BJ (cell line): ENCODE measurements around the gene POGLUT2. TPM values are rescaled to one million over a fixed set of nuclear protein-coding genes. Genes with fewer than 3 reads are reported as not detected.

ENCODE experiments used
- CTCF ChIA-PET: fragments of 350-600 bp; formaldehyde crosslinking; extraction: SDS; loops from one replicate; lab custom pipeline; 2021; ENCODE audit warnings: antibody characterized with exemption, inconsistent platforms; lab: Yijun Ruan, JAX
- POLR2A ChIA-PET: fragments of 300-600 bp; sonication (Branson Sonifier 250); formaldehyde crosslinking; extraction: SDS; loops from one replicate; lab custom pipeline; 2021; ENCODE audit warnings: antibody characterized with exemption; lab: Charles Lee
- DNase-seq: peaks from one replicate; pipeline ENCODE4 v3.0.0-alpha.2; 2011; ENCODE audit warnings: low read depth
- H3K27me3 ChIP-seq: 2 replicates; pipeline ENCODE4 v1.6.0; 2011; ENCODE audit warnings: low read length; ENCODE audit not compliant: control insufficient read depth, insufficient read depth
- H3K36me3 ChIP-seq: 2 replicates; pipeline ENCODE4 v1.5.1; 2011; ENCODE audit warnings: low read length; ENCODE audit not compliant: control insufficient read depth, insufficient read depth
- H3K4me3 ChIP-seq: 2 replicates; pipeline ENCODE4 v1.5.1; 2011; ENCODE audit warnings: low read depth, mild to moderate bottlenecking, control low read depth, low read length
- polyA plus RNA-seq: library from polyadenylated mRNA; depleted of rRNA; stranded (reverse); fragments of >200 nt; gene quantifications from 2 replicates; pipeline ENCODE4 v1.2.3, GENCODE V29; 2011
- TF ChIP-seq, protein P1 (sequence below): IDR thresholded peaks from 2 replicates; pipeline ENCODE4 v1.5.1; 2011; ENCODE audit warnings: low read depth, mild to moderate bottlenecking, control low read depth, inconsistent platforms, low read length, moderate library complexity; ENCODE audit not compliant: insufficient read depth

Gene POGLUT2
- polyA plus RNA-seq, 1 experiment, result 11.0 TPM

DNA sequence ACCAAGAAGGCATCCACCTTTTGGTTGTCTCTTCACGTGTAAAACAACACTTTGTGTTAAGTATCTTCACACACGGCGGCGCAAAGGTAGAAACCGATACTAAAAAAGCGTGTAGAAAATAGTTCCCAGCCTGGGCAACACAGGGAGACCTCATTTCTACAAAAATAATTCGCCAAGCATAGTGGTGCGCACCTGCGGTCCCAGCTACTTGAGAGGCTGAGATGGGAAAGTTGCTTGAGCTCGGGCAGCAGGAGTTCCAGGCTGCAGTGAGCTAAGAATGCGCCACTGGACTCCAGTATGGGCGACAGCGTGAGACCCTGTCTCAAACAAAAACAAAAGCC, 46.5 kb upstream of the POGLUT2 start:
- ChIA-PET CTCF (interaction anchor here (0.7 to 4.9 kb wide), 13 partner anchors 13 to 264 kb away, joined by 3 to 42 read pairs (median 3); no protein-coding TSS in a partner anchor), POLR2A (interaction anchor here (0.5 to 0.6 kb wide), 2 partner anchors 20 to 44 kb away, joined by 3 read pairs; no protein-coding TSS in a partner anchor)
- H3K36me3 ChIP-seq, result no peaks in the 10 kb centered on the region; the same call in 1 of the 2 replicates
- H3K4me3 ChIP-seq, result peak overlapping the region; percentile 98
- no peaks in the 10 kb centered on the region for H3K27me3 ChIP-seq
- DNase-seq, result no peak
- TF ChIP-seq, protein P1, sequence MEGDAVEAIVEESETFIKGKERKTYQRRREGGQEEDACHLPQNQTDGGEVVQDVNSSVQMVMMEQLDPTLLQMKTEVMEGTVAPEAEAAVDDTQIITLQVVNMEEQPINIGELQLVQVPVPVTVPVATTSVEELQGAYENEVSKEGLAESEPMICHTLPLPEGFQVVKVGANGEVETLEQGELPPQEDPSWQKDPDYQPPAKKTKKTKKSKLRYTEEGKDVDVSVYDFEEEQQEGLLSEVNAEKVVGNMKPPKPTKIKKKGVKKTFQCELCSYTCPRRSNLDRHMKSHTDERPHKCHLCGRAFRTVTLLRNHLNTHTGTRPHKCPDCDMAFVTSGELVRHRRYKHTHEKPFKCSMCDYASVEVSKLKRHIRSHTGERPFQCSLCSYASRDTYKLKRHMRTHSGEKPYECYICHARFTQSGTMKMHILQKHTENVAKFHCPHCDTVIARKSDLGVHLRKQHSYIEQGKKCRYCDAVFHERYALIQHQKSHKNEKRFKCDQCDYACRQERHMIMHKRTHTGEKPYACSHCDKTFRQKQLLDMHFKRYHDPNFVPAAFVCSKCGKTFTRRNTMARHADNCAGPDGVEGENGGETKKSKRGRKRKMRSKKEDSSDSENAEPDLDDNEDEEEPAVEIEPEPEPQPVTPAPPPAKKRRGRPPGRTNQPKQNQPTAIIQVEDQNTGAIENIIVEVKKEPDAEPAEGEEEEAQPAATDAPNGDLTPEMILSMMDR, result no peak

DNA sequence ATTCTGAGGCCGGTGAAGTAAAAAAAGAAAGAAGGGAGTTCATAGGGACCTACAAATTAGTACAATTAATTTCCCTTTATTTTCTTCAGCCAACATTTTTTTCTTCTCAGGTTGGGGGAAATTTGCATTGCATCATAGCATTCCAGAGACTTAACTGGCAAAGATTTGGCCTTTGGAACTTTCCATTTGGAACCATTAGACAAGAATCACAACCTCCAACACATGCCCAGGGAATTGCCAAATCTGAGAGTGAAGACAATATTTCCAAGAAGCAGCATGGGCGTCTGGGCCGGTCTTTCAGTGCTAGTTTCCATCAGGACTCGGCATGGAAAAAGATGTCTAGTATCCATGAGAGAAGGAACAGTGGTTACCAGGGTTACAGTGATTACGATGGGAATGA, 40.7 kb upstream of the POGLUT2 start:
- ChIA-PET CTCF (no interaction called here), POLR2A (no interaction called here)
- TF ChIP-seq, protein P1, result no peak
- no peaks in the 10 kb centered on the region for H3K27me3 ChIP-seq
- no peak for DNase-seq
- no peaks in the 10 kb centered on the region; the same call in none of the 2 replicates for H3K36me3 ChIP-seq
- H3K4me3 ChIP-seq, result no peak overlapping the region

DNA sequence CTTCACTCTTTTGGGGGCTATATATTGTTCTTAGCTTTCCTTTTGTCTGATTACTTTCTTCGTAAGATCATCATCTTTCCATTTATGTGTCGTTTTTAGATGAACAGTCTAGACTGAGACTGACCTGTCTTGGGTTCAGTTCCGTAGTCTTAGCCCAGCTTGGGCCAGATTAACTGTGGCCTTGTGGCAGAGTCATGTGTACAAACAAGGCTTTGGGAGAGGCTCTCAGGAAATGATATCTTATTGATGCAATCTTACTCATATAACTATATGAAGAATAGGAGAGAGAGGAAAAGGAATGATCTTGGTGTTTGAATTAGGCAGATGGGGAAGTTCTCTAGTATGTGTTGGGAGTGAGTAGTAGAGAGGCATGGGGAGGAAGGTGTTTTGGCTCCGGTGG, 40.2 kb upstream of the POGLUT2 start:
- DNase-seq, result no peak
- ChIA-PET POLR2A (no interaction called here), CTCF (interaction anchor here (0.8 kb wide), 1 partner anchor 10 kb away, joined by 4 read pairs; no protein-coding TSS in a partner anchor)
- H3K4me3 ChIP-seq, result no peak overlapping the region
- H3K36me3 ChIP-seq, result no peaks in the 10 kb centered on the region; the same call in none of the 2 replicates
- no peaks in the 10 kb centered on the region for H3K27me3 ChIP-seq
- TF ChIP-seq, protein P1, result no peak

DNA sequence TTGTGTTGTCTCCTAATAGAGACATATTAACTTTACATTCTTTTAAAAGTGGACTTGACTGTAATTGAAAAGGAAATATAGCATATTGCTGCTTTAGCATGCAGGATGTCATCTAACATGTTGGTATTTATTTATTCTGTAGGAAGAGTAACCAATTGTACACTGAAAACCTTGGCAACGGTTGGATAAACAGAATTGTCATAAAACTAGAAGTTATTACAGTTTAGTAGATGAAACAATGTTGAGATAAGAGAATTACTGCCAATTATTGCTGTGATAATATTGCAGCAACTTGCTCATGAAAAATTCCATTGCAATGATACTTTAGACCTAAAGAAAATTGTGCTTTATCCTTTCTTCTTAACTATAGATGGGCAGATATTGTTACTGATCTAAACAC, 39.5 kb upstream of the POGLUT2 start:
- no peak for DNase-seq
- ChIA-PET POLR2A (no interaction called here), CTCF (interaction anchor here (0.8 kb wide), 1 partner anchor 9 kb away, joined by 4 read pairs; no protein-coding TSS in a partner anchor)
- TF ChIP-seq, protein P1, result no peak
- no peaks in the 10 kb centered on the region for H3K27me3 ChIP-seq
- H3K36me3 ChIP-seq, result no peaks in the 10 kb centered on the region; the same call in none of the 2 replicates
- H3K4me3 ChIP-seq, result no peak overlapping the region

DNA sequence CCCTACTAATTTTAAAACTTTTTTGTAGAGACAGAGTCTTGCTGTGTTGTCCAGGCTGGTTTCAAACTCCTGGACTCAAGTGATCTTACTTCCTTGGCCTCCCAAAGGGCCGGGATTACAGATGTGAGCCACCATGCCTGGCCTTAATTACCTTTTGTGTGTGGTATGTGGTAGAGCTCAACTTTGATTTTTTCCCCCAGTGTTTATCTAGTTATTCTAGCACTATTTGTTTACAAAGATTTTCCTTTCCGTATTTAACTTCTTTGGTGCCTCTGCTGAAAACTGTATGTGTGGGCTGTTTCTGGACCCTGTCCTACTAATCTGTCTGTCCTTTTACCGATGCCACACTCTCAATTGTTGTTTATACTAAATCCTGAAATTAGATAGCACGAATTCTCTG, 37.7 kb upstream of the POGLUT2 start:
- ChIA-PET POLR2A (no interaction called here), CTCF (no interaction called here)
- no peaks in the 10 kb centered on the region; the same call in 1 of the 2 replicates for H3K36me3 ChIP-seq
- H3K27me3 ChIP-seq, result no peaks in the 10 kb centered on the region
- DNase-seq, result no peak
- H3K4me3 ChIP-seq, result no peak overlapping the region
- TF ChIP-seq, protein P1, result no peak
